Naive thymus-derived CD4-positive, alpha-beta T cell (primary cell): Measurements from ENCODE around the gene SGMS1. TPM values are rescaled to one million over a fixed set of nuclear protein-coding genes. Genes with fewer than 3 reads are reported as not detected.

Source experiments
- ATAC-seq: fragments of 150-1000 bp; cut with Tn5 transposase; 2 replicates; pipeline ENCODE4 v1.10.0; 2021; ENCODE audit warnings: mild to moderate bottlenecking, moderate library complexity
- CTCF ChIA-PET: fragments of 350-600 bp; sonication (Branson Sonifier 250); formaldehyde crosslinking; loops from one replicate; lab custom pipeline; 2021; ENCODE audit warnings: antibody characterized with exemption; lab: Charles Lee
- POLR2A ChIA-PET: fragments of 350-600 bp; sonication (Branson Sonifier 250); formaldehyde crosslinking; loops from one replicate; lab custom pipeline; 2021; ENCODE audit warnings: antibody characterized with exemption, inconsistent platforms; lab: Charles Lee
- DNase-seq, 9 donors: peaks; one replicate each; pipeline versions ENCODE4 v3.0.0 to v3.0.0-alpha.2; 2020 to 2022; ENCODE audit warnings: mixed read lengths in 1 of 9
- H3K27ac ChIP-seq: one replicate; pipeline ENCODE4 v1.7.0; 2013; ENCODE audit warnings: mild to moderate bottlenecking, low read depth, low read length, moderate library complexity
- H3K27me3 ChIP-seq, 2 donors: one replicate each; pipeline ENCODE4 v1.7.0; 2013; ENCODE audit warnings: low read length in 2 of 2, mild to moderate bottlenecking in 2 of 2, moderate library complexity in 2 of 2; ENCODE audit not compliant: control insufficient read depth in 2 of 2, insufficient read depth in 2 of 2
- H3K36me3 ChIP-seq, 3 experiments: 1 replicate in 2 of 3; 2 replicates in 1 of 3; pipeline ENCODE4 v1.7.0; 2013; ENCODE audit warnings: low read length in 3 of 3, mild to moderate bottlenecking in 3 of 3, moderate library complexity in 1 of 3; ENCODE audit not compliant: insufficient read depth in 3 of 3, control insufficient read depth in 2 of 3
- H3K4me1 ChIP-seq, 2 donors: one replicate each; pipeline ENCODE4 v1.7.0; 2013; ENCODE audit warnings: low read length in 2 of 2, mild to moderate bottlenecking in 2 of 2, moderate library complexity in 1 of 2; ENCODE audit not compliant: control insufficient read depth in 2 of 2, insufficient read depth in 2 of 2
- H3K4me3 ChIP-seq: 2 replicates; pipeline ENCODE4 v1.7.0; 2013; ENCODE audit warnings: mild to moderate bottlenecking, low read length
- H3K9me3 ChIP-seq, 3 experiments: 1 replicate in 2 of 3; 2 replicates in 1 of 3; pipeline ENCODE4 v1.7.0; 2013; ENCODE audit warnings: low read length in 3 of 3; ENCODE audit not compliant: control insufficient read depth in 2 of 3
- H3K27ac Mint-ChIP-seq, 9 donors: one replicate each; pipeline ENCODE4 v1.8.0; 2020 to 2022; ENCODE audit warnings: mixed read lengths in 9 of 9, mild to moderate bottlenecking in 8 of 9, moderate library complexity in 5 of 9, inconsistent platforms in 2 of 9
- H3K27me3 Mint-ChIP-seq, 5 donors: one replicate each; pipeline ENCODE4 v1.8.0; 2021 to 2022; ENCODE audit warnings: mixed read lengths in 5 of 5, mild to moderate bottlenecking in 1 of 5
- H3K36me3 Mint-ChIP-seq, 5 donors: one replicate each; pipeline ENCODE4 v1.8.0; 2020 to 2022; ENCODE audit warnings: mixed read lengths in 5 of 5, mild to moderate bottlenecking in 3 of 5, inconsistent platforms in 1 of 5
- H3K4me1 Mint-ChIP-seq, 7 donors: one replicate each; pipeline ENCODE4 v1.8.0; 2020 to 2022; ENCODE audit warnings: mixed read lengths in 7 of 7, mild to moderate bottlenecking in 3 of 7, inconsistent platforms in 1 of 7
- H3K4me3 Mint-ChIP-seq, 10 donors: one replicate each; pipeline ENCODE4 v1.8.0; 2020 to 2022; ENCODE audit warnings: mild to moderate bottlenecking in 10 of 10, mixed read lengths in 10 of 10, moderate library complexity in 6 of 10, inconsistent platforms in 2 of 10
- H3K9me3 Mint-ChIP-seq, 11 donors: one replicate each; pipeline ENCODE4 v1.8.0; 2020 to 2022; ENCODE audit warnings: mixed read lengths in 11 of 11, mild to moderate bottlenecking in 4 of 11, inconsistent platforms in 1 of 11, moderate library complexity in 1 of 11
- intact Hi-C, 2 donors: fragments of 100-400 bp; cut with micrococcal nuclease; formaldehyde crosslinking; loops; one replicate each; pipeline ENCODE4 v1.15.1; 2023
- polyA plus RNA-seq, 2 donors: library from polyadenylated mRNA; unstranded; fragments of 300-500 nt; fragmentation: Illumina TruSeq; gene quantifications; one replicate each; pipeline ENCODE4 v1.2.3, GENCODE V29; 2021
- total RNA-seq, 6 experiments: library from RNA in 5 of 6; stranded (reverse) in 5 of 6; gene quantifications; 1 replicate in 5 of 6; 2 replicates in 1 of 6; pipeline ENCODE4 v1.2.3 and lab custom pipeline; 2021 to 2026

Gene SGMS1
- total and polyA plus RNA-seq, 7 experiments from 2014 or later, result 11.5 to 45.7 (median 29.4) TPM

- H3K27ac ChIP-seq, result no peak overlapping the region
- intact Hi-C loops, result no loop called here
- H3K27me3 ChIP-seq, result no peaks in the 10 kb centered on the region
- DNase-seq, result no peak
- CTCF ChIA-PET, result no interaction called here
- H3K4me3 ChIP-seq, result no peak overlapping the region
- peaks cover 0 to 17% (median 5%) of the 10 kb centered on the region in 3 experiments for H3K36me3 ChIP-seq
- no peaks in the 10 kb centered on the region for H3K27me3 Mint-ChIP-seq
- POLR2A ChIA-PET, result no interaction called here
- H3K4me1 Mint-ChIP-seq, result peaks cover 4 to 27% (median 18%) of the 10 kb centered on the region in 7 donors
- ATAC-seq, result no peak
- H3K9me3 Mint-ChIP-seq, result peaks cover 3 to 18% (median 7%) of the 10 kb centered on the region in 11 donors
- H3K36me3 Mint-ChIP-seq, result peaks cover 16 to 68% (median 43%) of the 10 kb centered on the region in 5 donors
- no peak overlapping the region for H3K4me3 Mint-ChIP-seq
- no peak overlapping the region for H3K27ac Mint-ChIP-seq
- H3K9me3 ChIP-seq, result peaks cover 0 to 3% (median 0%) of the 10 kb centered on the region in 3 experiments
- no peaks in the 10 kb centered on the region for H3K4me1 ChIP-seq
Measured at GRCh38 chr10:50345545-50345944, 278.2 kb downstream of the SGMS1 start.

DNA sequence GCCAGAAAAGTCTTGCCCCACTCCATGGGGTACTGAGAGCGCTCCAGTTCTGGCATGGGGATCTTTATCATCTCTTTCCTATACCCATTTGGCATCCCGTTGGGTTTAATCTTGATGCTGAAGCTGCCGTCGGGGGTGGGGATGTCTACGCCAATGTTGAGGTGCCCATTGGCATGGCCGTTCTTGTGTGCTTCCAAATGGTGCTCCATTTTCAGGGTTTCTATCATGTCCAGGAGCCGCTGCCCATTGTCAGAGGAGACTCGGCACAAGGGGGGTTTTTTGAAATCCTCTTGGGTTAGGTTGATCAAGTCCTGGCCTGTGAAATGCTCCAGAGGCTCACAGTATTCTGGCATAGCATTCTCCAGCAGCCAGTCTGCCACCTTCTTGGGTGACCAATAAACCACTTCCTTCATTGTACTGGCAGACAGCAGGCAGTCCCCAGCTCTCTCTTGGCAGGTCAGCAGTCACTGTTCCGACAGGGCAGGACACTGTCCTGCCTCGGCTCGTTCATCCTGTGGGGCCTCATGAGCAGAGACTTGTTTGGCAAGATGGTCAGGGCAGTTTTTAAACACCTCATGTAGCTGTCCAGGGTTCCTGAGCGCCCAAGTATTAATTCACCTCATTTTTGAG is 279.9 kb downstream of the SGMS1 start:
- no peaks in the 10 kb centered on the region for H3K27me3 Mint-ChIP-seq
- CTCF ChIA-PET, result no interaction called here
- intact Hi-C loops, result no loop called here

GRCh38 chr10:50341987-50342386 is 281.8 kb downstream of the SGMS1 start:
- Histone ChIP-seq H3K4me3 (no peak overlapping the region), H3K4me1 (no peaks in the 10 kb centered on the region), H3K9me3 (no peaks in the 10 kb centered on the region), H3K27ac (no peak overlapping the region), H3K36me3 (peaks cover 0 to 15% (median 5%) of the 10 kb centered on the region in 3 experiments), H3K27me3 (no peaks in the 10 kb centered on the region)
- Mint-ChIP-seq H3K27ac (no peak overlapping the region), H3K36me3 (peaks cover 10 to 70% (median 48%) of the 10 kb centered on the region in 5 donors), H3K27me3 (no peaks in the 10 kb centered on the region), H3K4me3 (no peak overlapping the region), H3K4me1 (peaks cover 5 to 22% (median 13%) of the 10 kb centered on the region in 7 donors), H3K9me3 (no peaks in the 10 kb centered on the region)
- ChIA-PET CTCF (no interaction called here), POLR2A (no interaction called here)
- DNase-seq (no peak), ATAC-seq (no peak)
- intact Hi-C loops, result no loop called here

More for the DNA sequence above, 279.9 kb downstream of the SGMS1 start:
- no peaks in the 10 kb centered on the region for H3K9me3 ChIP-seq
- H3K36me3 ChIP-seq, result peaks cover 0 to 15% (median 5%) of the 10 kb centered on the region in 3 experiments
- no peak for DNase-seq
- peaks cover 4 to 24% (median 21%) of the 10 kb centered on the region in 7 donors for H3K4me1 Mint-ChIP-seq
- no peaks in the 10 kb centered on the region for H3K27me3 ChIP-seq
- ATAC-seq, result no peak
- H3K4me3 Mint-ChIP-seq, result no peak overlapping the region
- no peak overlapping the region for H3K27ac Mint-ChIP-seq
- POLR2A ChIA-PET, result no interaction called here
- peaks cover 0 to 7% (median 0%) of the 10 kb centered on the region in 11 donors for H3K9me3 Mint-ChIP-seq
- peaks cover 10 to 72% (median 48%) of the 10 kb centered on the region in 5 donors for H3K36me3 Mint-ChIP-seq
- no peak overlapping the region for H3K27ac ChIP-seq
- H3K4me3 ChIP-seq, result no peak overlapping the region
- H3K4me1 ChIP-seq, result no peaks in the 10 kb centered on the region

DNA sequence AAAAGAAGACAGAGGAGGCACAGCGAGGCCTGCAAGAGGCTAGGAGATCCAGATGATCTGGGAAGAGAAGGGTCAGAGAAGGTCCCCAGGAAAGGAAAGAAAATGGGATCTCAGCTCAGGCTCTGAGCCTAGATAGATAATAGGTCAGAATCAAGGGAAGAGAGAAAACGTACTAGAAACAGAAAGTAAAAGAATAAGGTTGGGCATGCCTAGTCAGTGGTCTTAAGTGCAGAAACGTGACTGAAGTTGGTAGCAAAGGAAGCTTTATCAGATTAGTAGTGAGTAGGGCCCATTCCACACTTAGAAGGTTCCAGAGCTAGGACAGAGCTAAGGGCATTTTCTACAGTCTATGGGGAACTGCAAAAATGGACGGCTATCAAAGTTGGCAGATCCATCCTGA is 287.6 kb downstream of the SGMS1 start:
- ATAC-seq (no peak), DNase-seq (no peak)
- Histone ChIP-seq H3K27me3 (no peaks in the 10 kb centered on the region), H3K4me1 (peaks cover 0 to 8% of the 10 kb centered on the region in 2 donors), H3K4me3 (no peak overlapping the region), H3K27ac (no peak overlapping the region), H3K36me3 (no peaks in the 10 kb centered on the region), H3K9me3 (no peaks in the 10 kb centered on the region)
- peak overlapping the region in 1 of 10 donors; percentile 21 for H3K4me3 Mint-ChIP-seq
- intact Hi-C loops, result no loop called here
- H3K27me3 Mint-ChIP-seq, result no peaks in the 10 kb centered on the region
- H3K27ac Mint-ChIP-seq, result peak overlapping the region in 1 of 9 donors; percentile 21
- H3K9me3 Mint-ChIP-seq, result peaks cover 0 to 1% (median 0%) of the 10 kb centered on the region in 11 donors
- H3K4me1 Mint-ChIP-seq, result peaks cover 25 to 50% (median 38%) of the 10 kb centered on the region in 7 donors
- H3K36me3 Mint-ChIP-seq, result peaks cover 6 to 55% (median 30%) of the 10 kb centered on the region in 5 donors
- CTCF ChIA-PET, result no interaction called here
- POLR2A ChIA-PET, result no interaction called here

DNA sequence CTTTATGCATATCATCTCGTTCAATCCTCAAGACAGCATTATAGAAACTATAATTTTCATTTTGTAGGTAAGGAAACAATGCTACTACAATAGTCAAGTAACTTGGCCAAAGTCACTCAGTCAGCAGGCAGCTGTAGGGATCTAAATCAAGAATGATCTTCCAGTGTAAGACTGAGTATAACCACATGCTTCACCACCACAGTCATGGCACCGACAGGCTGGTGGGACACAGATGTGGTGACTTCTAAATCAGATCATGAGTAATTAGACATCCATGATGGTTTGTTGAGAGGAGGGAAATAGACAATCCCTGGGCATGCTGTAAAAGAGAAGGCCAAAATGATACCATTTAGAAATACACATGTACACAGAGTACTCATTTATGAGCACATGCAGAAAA is 288.4 kb downstream of the SGMS1 start:
- POLR2A ChIA-PET, result no interaction called here
- peaks cover 0 to 1% (median 0%) of the 10 kb centered on the region in 11 donors for H3K9me3 Mint-ChIP-seq
- H3K36me3 Mint-ChIP-seq, result peaks cover 6 to 52% (median 27%) of the 10 kb centered on the region in 5 donors
- Histone ChIP-seq H3K36me3 (no peaks in the 10 kb centered on the region), H3K27ac (no peak overlapping the region), H3K9me3 (no peaks in the 10 kb centered on the region), H3K4me1 (peaks cover 0 to 8% of the 10 kb centered on the region in 2 donors), H3K27me3 (no peaks in the 10 kb centered on the region), H3K4me3 (no peak overlapping the region)
- CTCF ChIA-PET, result no interaction called here
- ATAC-seq (no peak), DNase-seq (no peak)
- H3K27me3 Mint-ChIP-seq, result no peaks in the 10 kb centered on the region
- intact Hi-C loops, result no loop called here
- no peak overlapping the region for H3K4me3 Mint-ChIP-seq
- H3K4me1 Mint-ChIP-seq, result peaks cover 25 to 50% (median 38%) of the 10 kb centered on the region in 7 donors
- no peak overlapping the region for H3K27ac Mint-ChIP-seq

DNA sequence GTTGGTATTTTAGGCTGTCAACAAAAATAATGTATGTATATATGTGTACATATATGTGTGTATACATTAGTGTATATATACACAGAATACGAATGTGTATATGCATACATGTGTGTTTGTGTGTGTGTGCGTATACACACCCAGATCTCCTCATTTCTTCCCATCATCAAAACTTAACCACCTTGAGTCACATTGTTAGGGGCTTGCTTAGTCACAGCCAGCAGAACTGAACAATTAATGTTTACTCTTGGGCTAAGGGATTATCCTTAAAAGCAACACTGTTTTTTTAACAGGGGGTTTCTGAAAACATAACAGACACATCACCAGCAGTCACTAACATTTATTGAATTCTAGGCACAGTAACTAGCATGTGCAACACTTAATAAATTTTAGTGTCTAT is 289.5 kb downstream of the SGMS1 start:
- H3K27ac ChIP-seq, result no peak overlapping the region
- Mint-ChIP-seq H3K4me1 (peaks cover 28 to 48% (median 34%) of the 10 kb centered on the region in 7 donors), H3K36me3 (peaks cover 0 to 41% (median 19%) of the 10 kb centered on the region in 5 donors), H3K4me3 (peak overlapping the region in 1 of 10 donors; percentile 25), H3K27ac (no peak overlapping the region), H3K27me3 (no peaks in the 10 kb centered on the region), H3K9me3 (peaks cover 0 to 1% (median 0%) of the 10 kb centered on the region in 11 donors)
- H3K9me3 ChIP-seq, result no peaks in the 10 kb centered on the region
- ATAC-seq (no peak), DNase-seq (no peak)
- no peaks in the 10 kb centered on the region for H3K27me3 ChIP-seq
- peaks cover 0 to 8% of the 10 kb centered on the region in 2 donors for H3K4me1 ChIP-seq
- no peaks in the 10 kb centered on the region for H3K36me3 ChIP-seq
- POLR2A ChIA-PET, result no interaction called here
- CTCF ChIA-PET, result no interaction called here
- intact Hi-C loops, result no loop called here
- no peak overlapping the region for H3K4me3 ChIP-seq
